WERI-Rb-1 (cell line): ENCODE results near the gene ZNF213.
A peak's percentile ranks its signal among the peaks of the same experiment; 100 is the strongest.

ENCODE experiments used
- DNase-seq: peaks from one replicate; pipeline ENCODE4 v3.0.0-alpha.2; 2020
- H3K27ac ChIP-seq: fragments of 250-450 bp; sonication (Bioruptor Pico); 2 replicates; pipeline ENCODE4 v1.5.1; 2020; ENCODE audit warnings: mild to moderate bottlenecking, moderate library complexity
- H3K27me3 ChIP-seq: fragments of 250-450 bp; sonication (Bioruptor Pico); 2 replicates; pipeline ENCODE4 v1.5.1; 2021; ENCODE audit warnings: mild to moderate bottlenecking, low read depth, moderate library complexity; ENCODE audit not compliant: insufficient read depth, severe bottlenecking
- H3K36me3 ChIP-seq: fragments of 250-450 bp; sonication (Bioruptor Pico); 2 replicates; pipeline ENCODE4 v1.5.1; 2020; ENCODE audit warnings: mild to moderate bottlenecking, moderate library complexity
- H3K4me3 ChIP-seq: 2 replicates; pipeline ENCODE4 v1.5.1; 2011; ENCODE audit warnings: low read depth, mild to moderate bottlenecking, control low read depth, low read length
- H3K9me3 ChIP-seq: fragments of 250-450 bp; sonication (Bioruptor Pico); 2 replicates; pipeline ENCODE4 v1.5.1; 2021; ENCODE audit warnings: mild to moderate bottlenecking, moderate library complexity; ENCODE audit not compliant: severe bottlenecking
- CTCF ChIP-seq: IDR thresholded peaks from 2 replicates; pipeline ENCODE4 v1.5.1; 2011; ENCODE audit warnings: low read depth, mild to moderate bottlenecking, control low read depth, inconsistent platforms, low read length

The ZNF213 gene

GRCh38 chr16:3188925-3189825 is 54.3 kb downstream of the ZNF213 start:
- peak; percentile 52 for DNase-seq
- Histone ChIP-seq H3K9me3 (peaks cover 4% of the 10 kb centered on the region), H3K27ac (no peak overlapping the region), H3K4me3 (peak overlapping the region; percentile 68), H3K36me3 (no peaks in the 10 kb centered on the region), H3K27me3 (peaks cover 30% of the 10 kb centered on the region)
- no peak for TF ChIP-seq CTCF

GRCh38 chr16:3189869-3190268 is 55.0 kb downstream of the ZNF213 start:
- Histone ChIP-seq H3K9me3 (peaks cover 4% of the 10 kb centered on the region), H3K27ac (no peak overlapping the region), H3K4me3 (peak overlapping the region; percentile 68), H3K36me3 (no peaks in the 10 kb centered on the region), H3K27me3 (peaks cover 25% of the 10 kb centered on the region)
- DNase-seq: no peak
- no peak for TF ChIP-seq CTCF

- DNase-seq: no peak
- H3K9me3 ChIP-seq: peaks cover 4% of the 10 kb centered on the region
- no peaks in the 10 kb centered on the region for H3K36me3 ChIP-seq
- H3K4me3 ChIP-seq: peak overlapping the region; percentile 68
- no peak overlapping the region for H3K27ac ChIP-seq
- TF ChIP-seq CTCF: no peak
- H3K27me3 ChIP-seq: peaks cover 25% of the 10 kb centered on the region
Measured at GRCh38 chr16:3190949-3191353, 56.1 kb downstream of the ZNF213 start.
